ENCODE measurements around the gene EFNA1.

DNA sequence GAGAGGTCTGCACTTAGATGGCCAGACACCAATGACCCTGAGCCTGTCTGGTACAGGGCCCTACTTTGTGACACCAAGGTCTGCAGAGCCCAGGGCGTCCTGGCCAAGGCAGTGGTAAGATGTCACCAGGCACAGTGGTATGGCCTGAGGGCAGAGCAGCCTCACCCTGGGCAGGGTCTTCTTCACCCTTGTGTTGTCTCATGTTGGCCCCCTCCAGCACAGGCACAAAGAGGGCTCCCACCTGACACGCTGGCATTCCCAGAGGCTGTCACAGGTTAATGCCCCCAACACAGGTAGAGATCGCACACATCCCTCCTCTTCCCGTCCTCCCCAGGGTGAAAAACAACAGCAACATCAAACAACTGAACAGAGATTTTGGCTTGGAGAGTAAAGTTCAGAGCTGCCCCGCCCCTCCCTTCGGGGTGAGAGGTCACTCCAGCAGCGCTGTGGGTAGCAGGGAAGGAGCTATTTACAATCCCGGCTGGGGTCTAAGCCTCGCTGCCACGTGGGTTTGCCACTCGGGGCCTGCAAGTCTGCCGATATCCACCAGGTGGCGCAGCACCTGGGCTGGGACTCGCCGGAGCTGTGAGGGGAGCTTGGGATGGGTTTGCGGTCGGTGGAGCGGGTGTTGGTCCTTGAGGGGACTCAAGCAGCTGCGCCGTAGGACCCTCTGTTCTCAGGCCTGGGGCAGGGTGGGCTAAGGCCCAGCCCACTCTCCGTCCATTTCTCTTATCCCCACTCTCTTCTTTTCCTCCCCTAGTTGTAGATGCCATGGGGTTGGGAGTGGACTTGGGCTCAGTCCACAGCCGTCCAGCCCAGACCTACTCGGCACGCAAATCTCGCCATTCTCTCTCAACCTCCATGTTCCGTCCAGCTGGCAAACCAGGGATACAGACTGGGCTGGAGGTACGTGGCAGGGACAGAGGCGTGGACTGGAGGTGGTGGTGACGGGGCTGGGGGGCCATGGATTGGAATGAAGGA is 36.3 kb upstream of the EFNA1 start:
- TF ChIP-seq POLR2A (IDR thresholded peaks at IDR 0.05; ENCODE audit: low read depth, low read length) (no peak), POLR2AphosphoS5 (IDR thresholded peaks at IDR 0.05; ENCODE audit: low read depth, low read length) (no peak)
